Breast epithelium (tissue), 4 donors: ENCODE data around the gene SNPH. TPM values are rescaled to one million over a fixed set of nuclear protein-coding genes. Genes with fewer than 3 reads are reported as not detected.

Source experiments
- DNase-seq, 2 donors: peaks; one replicate each; pipeline ENCODE4 v3.0.0-alpha.2; 2019; ENCODE audit warnings: low spot score in 2 of 2
- H3K27ac ChIP-seq, 2 donors: fragments of 200-600 bp; sonication (generic) in 1 of 2; one replicate each; pipeline ENCODE4 v1.5.1; 2016 to 2019; ENCODE audit warnings: mild to moderate bottlenecking in 1 of 2
- H3K27me3 ChIP-seq, 2 donors: fragments of 200-600 bp; sonication (generic) in 1 of 2; one replicate each; pipeline versions ENCODE4 v1.5.1 to v1.6.0; 2017 to 2019; ENCODE audit warnings: control low read depth in 1 of 2, mild to moderate bottlenecking in 1 of 2
- H3K36me3 ChIP-seq: fragments of 200-600 bp; one replicate; pipeline ENCODE4 v1.5.1; 2019
- H3K4me1 ChIP-seq, 2 donors: fragments of 200-600 bp; sonication (generic); one replicate each; pipeline ENCODE4 v1.5.1; 2016 to 2019; ENCODE audit warnings: control low read depth in 1 of 2
- H3K4me3 ChIP-seq, 3 donors: fragments of 200-600 bp; sonication (generic); 1 replicate in 2 of 3; 2 replicates in 1 of 3; pipeline ENCODE4 v1.5.1; 2016 to 2019; ENCODE audit warnings: mild to moderate bottlenecking in 3 of 3, moderate library complexity in 2 of 3
- H3K9me3 ChIP-seq, 2 donors: fragments of 200-600 bp; sonication (generic) in 1 of 2; one replicate each; pipeline ENCODE4 v1.5.1; 2016 to 2019; ENCODE audit warnings: control low read depth in 1 of 2
- CTCF ChIP-seq, 3 donors: fragments of 450-650 bp; IDR thresholded peaks; one replicate each; pipeline ENCODE4 v1.5.1; 2016 to 2017; ENCODE audit warnings: antibody characterized with exemption in 3 of 3, mild to moderate bottlenecking in 3 of 3, moderate library complexity in 3 of 3
- POLR2A ChIP-seq: fragments of 450-650 bp; IDR thresholded peaks from one replicate; pipeline ENCODE4 v1.6.1; 2016; ENCODE audit warnings: antibody characterized with exemption, mild to moderate bottlenecking, moderate library complexity
- POLR2AphosphoS5 ChIP-seq, 3 donors: sonication (generic); formaldehyde crosslinking; IDR thresholded peaks; one replicate each; pipeline ENCODE4 v1.6.1; 2017; ENCODE audit warnings: antibody characterized with exemption in 3 of 3
- intact Hi-C: fragments of 100-400 bp; cut with DNase I; formaldehyde crosslinking; loops from one replicate; pipeline ENCODE4 v1.15.1; 2023; ENCODE audit warnings: low total_unique reads
- total RNA-seq, 3 donors: library from RNA; depleted of rRNA; stranded (reverse); fragments of >200 nt; gene quantifications; one replicate each; pipeline ENCODE4 v1.1.0, GENCODE V29; 2016

Gene SNPH
- total RNA-seq, 3 donors from 2014 or later: 2.3 to 4.0 (median 3.5) TPM

GRCh38 chr20:1298888-1299511, 32.9 kb downstream of the SNPH start:
- no peak overlapping the region for H3K27ac ChIP-seq
- TF ChIP-seq POLR2A: no peak
- no peak for TF ChIP-seq CTCF (IDR thresholded peaks at IDR 0.05)
- TF ChIP-seq POLR2AphosphoS5 (IDR thresholded peaks at IDR 0.05): no peak
- no peak for DNase-seq
- H3K27me3 ChIP-seq: no peaks in the 10 kb centered on the region
- intact Hi-C loops: no loop called here
- H3K4me3 ChIP-seq: no peak overlapping the region
- H3K36me3 ChIP-seq: no peaks in the 10 kb centered on the region
- no peaks in the 10 kb centered on the region for H3K9me3 ChIP-seq
- no peaks in the 10 kb centered on the region for H3K4me1 ChIP-seq

- H3K27me3 ChIP-seq: no peaks in the 10 kb centered on the region
- DNase-seq: no peak
- no peaks in the 10 kb centered on the region for H3K4me1 ChIP-seq
- TF ChIP-seq POLR2A: no peak
- no peak for TF ChIP-seq POLR2AphosphoS5 (IDR thresholded peaks at IDR 0.05)
- no peak for TF ChIP-seq CTCF (IDR thresholded peaks at IDR 0.05)
- no peak overlapping the region for H3K27ac ChIP-seq
- no peak overlapping the region for H3K4me3 ChIP-seq
- H3K36me3 ChIP-seq: no peaks in the 10 kb centered on the region
- H3K9me3 ChIP-seq: no peaks in the 10 kb centered on the region
- intact Hi-C loops: no loop called here
These were observed 33.4 kb downstream of the SNPH start for GRCh38 chr20:1299522-1299921.

- DNase-seq: no peak
- Histone ChIP-seq H3K36me3 (no peaks in the 10 kb centered on the region), H3K27me3 (no peaks in the 10 kb centered on the region), H3K4me3 (no peak overlapping the region), H3K4me1 (no peaks in the 10 kb centered on the region), H3K9me3 (no peaks in the 10 kb centered on the region), H3K27ac (no peak overlapping the region)
- intact Hi-C loops: loop anchor here (10.0 kb wide), 1 partner anchor 145 kb away; no protein-coding TSS in a partner anchor
- TF ChIP-seq POLR2AphosphoS5 (IDR thresholded peaks at IDR 0.05): no peak
- TF ChIP-seq POLR2A: no peak
These were observed 34.2 kb downstream of the SNPH start for GRCh38 chr20:1300083-1300840.

DNA sequence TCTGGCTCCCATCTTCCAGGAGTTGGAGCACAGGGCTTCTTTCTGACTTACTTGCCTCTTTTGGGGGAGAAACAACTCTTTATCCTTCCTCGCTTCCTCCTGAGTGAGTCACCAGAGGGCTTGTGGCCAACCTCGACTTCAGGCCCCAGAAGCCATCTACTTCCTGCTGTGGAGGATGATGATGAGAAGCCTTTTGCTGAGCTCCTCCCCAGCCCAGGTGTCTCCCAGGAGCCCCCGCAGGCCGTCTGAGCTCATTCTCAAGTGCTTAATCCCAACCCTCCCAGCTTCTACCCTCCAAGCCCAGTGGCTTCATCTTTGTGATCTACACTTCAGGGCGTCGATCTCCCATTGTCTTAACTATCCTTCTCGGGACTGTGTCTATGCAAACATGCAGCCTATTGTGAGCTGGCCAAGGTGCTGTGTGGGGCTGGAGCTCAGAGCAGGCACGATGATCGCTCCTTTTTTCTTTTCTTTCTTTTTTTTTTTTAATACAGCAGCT, 35.0 kb downstream of the SNPH start:
- H3K27ac ChIP-seq: no peak overlapping the region
- no peak for TF ChIP-seq POLR2AphosphoS5 (IDR thresholded peaks at IDR 0.05)
- no peak for TF ChIP-seq POLR2A
- no peak for TF ChIP-seq CTCF (IDR thresholded peaks at IDR 0.05)
- DNase-seq: no peak
- no peaks in the 10 kb centered on the region for H3K9me3 ChIP-seq
- no peaks in the 10 kb centered on the region for H3K4me1 ChIP-seq
- no peak overlapping the region for H3K4me3 ChIP-seq
- H3K27me3 ChIP-seq: no peaks in the 10 kb centered on the region
- no peaks in the 10 kb centered on the region for H3K36me3 ChIP-seq
- intact Hi-C loops: loop anchor here (10.0 kb wide), 1 partner anchor 144 kb away; no protein-coding TSS in a partner anchor

- DNase-seq: no peak
- intact Hi-C loops: loop anchor here (10.0 kb wide), 1 partner anchor 142 kb away; no protein-coding TSS in a partner anchor
These were observed 36.8 kb downstream of the SNPH start for GRCh38 chr20:1302685-1303541.

More at GRCh38 chr20:1302685-1303541, 36.8 kb downstream of the SNPH start:
- no peaks in the 10 kb centered on the region for H3K36me3 ChIP-seq
- H3K9me3 ChIP-seq: no peaks in the 10 kb centered on the region
- no peaks in the 10 kb centered on the region for H3K27me3 ChIP-seq
- H3K4me1 ChIP-seq: no peaks in the 10 kb centered on the region
- no peak overlapping the region for H3K27ac ChIP-seq
- H3K4me3 ChIP-seq: no peak overlapping the region
- TF ChIP-seq POLR2AphosphoS5 (IDR thresholded peaks at IDR 0.05) (no peak), CTCF (IDR thresholded peaks at IDR 0.05) (no peak), POLR2A (no peak)
